Activated T-cell treated with anti-CD3 and anti-CD28 coated beads, Interleukin-2, amount 50 U/mL, for 72 hours (primary cell): ENCODE measurements around the gene CFAP77. TPM values are rescaled to one million over a fixed set of nuclear protein-coding genes. Genes with fewer than 3 reads are reported as not detected.

Experiments used
- ATAC-seq, 2 donors: fragments of 150-1000 bp; cut with Tn5 transposase; replicated peaks in 1 of 2; 2 replicates each; pipeline ENCODE4 v1.10.0; 2021; ENCODE audit warnings: moderate library complexity in 2 of 2, mild to moderate bottlenecking in 1 of 2
- DNase-seq, 2 donors: peaks; one replicate each; pipeline ENCODE4 v3.0.0; 2021 to 2022; ENCODE audit warnings: mixed read lengths in 1 of 2
- H3K27ac Mint-ChIP-seq: one replicate; pipeline ENCODE4 v1.8.0; 2022; ENCODE audit warnings: mild to moderate bottlenecking, moderate library complexity, mixed read lengths
- H3K27me3 Mint-ChIP-seq: one replicate; pipeline ENCODE4 v1.8.0; 2022; ENCODE audit warnings: low read depth, mixed read lengths
- H3K36me3 Mint-ChIP-seq, 2 donors: one replicate each; pipeline ENCODE4 v1.8.0; 2022; ENCODE audit warnings: mixed read lengths in 2 of 2, mild to moderate bottlenecking in 1 of 2; ENCODE audit not compliant: insufficient read depth in 2 of 2
- H3K4me1 Mint-ChIP-seq: one replicate; pipeline ENCODE4 v1.8.0; 2022; ENCODE audit warnings: low read depth, mixed read lengths
- H3K4me3 Mint-ChIP-seq, 2 donors: one replicate each; pipeline ENCODE4 v1.8.0; 2022; ENCODE audit warnings: mild to moderate bottlenecking in 2 of 2, mixed read lengths in 2 of 2, moderate library complexity in 2 of 2
- H3K9me3 Mint-ChIP-seq, 2 donors: one replicate each; pipeline ENCODE4 v1.8.0; 2022; ENCODE audit warnings: mixed read lengths in 2 of 2
- total RNA-seq, 2 donors: library from RNA; stranded (reverse); gene quantifications; one replicate each; pipeline ENCODE4 v1.2.3, GENCODE V29; 2022

Gene CFAP77
- total RNA-seq, 2 donors from 2014 or later, result not detected

DNA sequence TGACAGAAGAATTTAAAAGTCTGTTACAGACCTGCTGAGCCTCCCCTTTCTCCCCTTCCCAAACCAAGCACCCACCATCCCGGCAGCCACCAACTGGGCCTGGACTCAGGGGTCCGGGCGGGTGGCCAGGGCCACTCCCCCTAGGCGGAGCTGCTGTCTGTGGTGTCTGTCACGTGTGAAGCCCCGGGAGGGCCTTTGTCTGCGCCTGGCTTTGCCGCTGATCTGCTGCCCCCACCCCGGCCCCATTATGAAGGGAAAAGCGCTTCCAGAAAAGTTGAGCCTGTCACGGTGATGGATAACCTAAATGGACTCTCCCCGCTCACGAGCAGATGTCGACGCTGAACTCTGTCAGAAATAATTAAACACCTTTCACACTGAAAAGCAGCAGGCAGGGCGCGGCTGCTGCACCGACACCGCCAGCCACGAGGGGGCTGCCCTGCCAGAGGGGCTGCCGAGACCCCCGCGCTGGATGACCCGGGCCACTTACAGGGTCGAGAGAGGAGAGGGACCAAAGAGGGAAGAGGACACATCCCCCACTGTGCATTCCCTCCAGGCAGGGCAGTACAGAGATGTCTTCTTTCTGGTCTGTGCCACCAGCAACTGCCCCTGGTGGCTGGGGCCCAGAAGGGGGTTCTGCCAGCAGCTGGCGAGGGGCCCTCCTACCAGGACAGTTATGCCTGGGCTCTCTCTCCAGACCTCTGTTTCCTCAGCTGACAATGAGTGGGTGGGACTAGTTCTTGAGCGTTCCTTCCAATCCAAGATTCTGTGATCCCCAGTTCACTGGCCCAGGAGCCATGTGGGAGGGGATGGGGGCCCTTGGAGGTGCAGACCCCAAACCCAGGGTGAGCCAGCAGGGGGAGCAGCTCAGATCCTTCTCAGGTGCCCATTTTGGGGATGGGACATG, 136.4 kb downstream of the CFAP77 start:
- no peak for DNase-seq
- Mint-ChIP-seq H3K36me3 (no peaks in the 10 kb centered on the region), H3K4me3 (peak overlapping the region; percentile 27 to 39), H3K27me3 (peaks cover 6% of the 10 kb centered on the region), H3K4me1 (no peaks in the 10 kb centered on the region), H3K9me3 (no peaks in the 10 kb centered on the region), H3K27ac (no peak overlapping the region)
- ATAC-seq, result no peak

DNA sequence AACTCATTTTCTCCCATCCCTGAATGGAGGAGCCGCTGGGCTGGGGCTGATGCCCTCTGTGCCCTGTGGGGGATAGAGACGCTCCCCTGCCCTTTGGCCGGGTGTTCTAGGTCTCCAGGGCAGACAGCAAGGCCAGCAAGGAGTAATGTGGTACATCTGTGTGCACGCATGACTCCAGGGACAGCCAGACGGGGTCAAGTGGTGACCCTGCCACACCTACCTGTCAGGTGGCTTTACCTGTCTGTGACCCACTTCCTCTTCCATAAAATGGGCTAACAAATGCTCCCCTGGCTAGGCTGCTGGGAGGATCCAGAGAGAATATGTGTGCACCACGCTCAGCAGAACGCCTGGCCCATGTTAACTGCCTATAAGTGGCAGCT, 137.0 kb downstream of the CFAP77 start:
- no peak overlapping the region for H3K27ac Mint-ChIP-seq
- no peak overlapping the region for H3K4me3 Mint-ChIP-seq
- H3K27me3 Mint-ChIP-seq, result peaks cover 6% of the 10 kb centered on the region
- ATAC-seq, result no peak
- H3K9me3 Mint-ChIP-seq, result no peaks in the 10 kb centered on the region
- H3K4me1 Mint-ChIP-seq, result no peaks in the 10 kb centered on the region
- no peaks in the 10 kb centered on the region for H3K36me3 Mint-ChIP-seq
- no peak for DNase-seq

DNA sequence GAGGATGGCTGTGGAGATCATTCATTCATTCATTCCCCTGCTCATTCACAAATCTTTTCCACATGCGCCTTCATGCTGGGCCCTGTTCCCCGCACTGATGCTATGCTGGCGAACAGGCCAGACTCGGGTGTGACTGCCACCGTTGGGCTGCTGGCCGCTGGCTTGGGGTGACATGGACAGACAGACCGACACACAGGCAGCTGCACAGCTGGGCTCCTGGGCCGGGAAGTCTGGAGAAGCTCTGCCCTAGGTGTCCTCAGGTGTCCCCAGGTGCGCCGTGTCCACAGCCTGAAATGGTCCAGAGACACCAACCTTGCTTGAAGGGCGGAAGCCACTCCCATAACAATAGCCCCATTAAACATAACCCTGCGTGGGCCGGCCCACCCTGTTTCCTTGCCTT, 137.4 kb downstream of the CFAP77 start:
- H3K27ac Mint-ChIP-seq, result no peak overlapping the region
- H3K4me1 Mint-ChIP-seq, result no peaks in the 10 kb centered on the region
- ATAC-seq (no peak), DNase-seq (no peak)
- H3K36me3 Mint-ChIP-seq, result no peaks in the 10 kb centered on the region
- no peaks in the 10 kb centered on the region for H3K9me3 Mint-ChIP-seq
- H3K4me3 Mint-ChIP-seq, result no peak overlapping the region
- peaks cover 6% of the 10 kb centered on the region for H3K27me3 Mint-ChIP-seq

DNA sequence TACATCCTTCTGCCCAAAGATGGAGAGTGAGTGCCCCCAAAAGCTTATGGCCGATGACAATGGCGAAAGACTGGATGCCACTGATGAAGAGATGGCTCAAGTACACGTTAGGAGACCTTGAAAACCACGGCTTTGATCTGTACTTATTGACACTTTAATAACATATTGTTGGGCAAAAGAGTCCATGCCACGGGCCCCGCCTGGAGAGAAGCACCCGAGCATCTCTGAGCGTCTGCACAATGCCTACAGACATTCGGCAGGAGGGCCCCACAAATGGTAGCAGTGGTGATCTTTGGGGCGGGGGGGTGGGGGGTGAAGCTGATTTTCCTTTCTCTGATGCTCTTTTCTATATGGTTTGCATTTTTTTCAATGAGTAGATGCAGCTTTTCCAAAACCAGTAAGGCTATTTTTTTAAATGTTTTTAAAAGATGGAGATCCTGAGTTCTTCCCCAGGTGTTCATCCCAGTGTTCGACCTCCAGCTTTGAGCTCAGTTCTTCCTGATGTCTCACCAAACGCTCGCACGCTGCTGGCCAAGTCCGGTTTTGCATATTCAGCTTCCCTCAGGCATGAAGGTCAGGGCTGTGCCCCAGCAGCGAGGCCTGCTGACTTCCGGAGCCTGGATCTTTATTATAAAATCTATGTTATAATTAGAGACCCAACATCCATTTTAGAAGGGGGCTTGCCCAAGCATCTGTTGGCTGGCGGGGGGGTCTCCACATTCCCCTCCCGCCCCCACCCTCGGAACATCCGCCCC, 138.1 kb downstream of the CFAP77 start:
- no peak overlapping the region for H3K4me3 Mint-ChIP-seq
- no peak for ATAC-seq
- no peak overlapping the region for H3K27ac Mint-ChIP-seq
- no peaks in the 10 kb centered on the region for H3K4me1 Mint-ChIP-seq
- no peak for DNase-seq
- H3K9me3 Mint-ChIP-seq, result no peaks in the 10 kb centered on the region
- peaks cover 6% of the 10 kb centered on the region for H3K27me3 Mint-ChIP-seq
- no peaks in the 10 kb centered on the region for H3K36me3 Mint-ChIP-seq

DNA sequence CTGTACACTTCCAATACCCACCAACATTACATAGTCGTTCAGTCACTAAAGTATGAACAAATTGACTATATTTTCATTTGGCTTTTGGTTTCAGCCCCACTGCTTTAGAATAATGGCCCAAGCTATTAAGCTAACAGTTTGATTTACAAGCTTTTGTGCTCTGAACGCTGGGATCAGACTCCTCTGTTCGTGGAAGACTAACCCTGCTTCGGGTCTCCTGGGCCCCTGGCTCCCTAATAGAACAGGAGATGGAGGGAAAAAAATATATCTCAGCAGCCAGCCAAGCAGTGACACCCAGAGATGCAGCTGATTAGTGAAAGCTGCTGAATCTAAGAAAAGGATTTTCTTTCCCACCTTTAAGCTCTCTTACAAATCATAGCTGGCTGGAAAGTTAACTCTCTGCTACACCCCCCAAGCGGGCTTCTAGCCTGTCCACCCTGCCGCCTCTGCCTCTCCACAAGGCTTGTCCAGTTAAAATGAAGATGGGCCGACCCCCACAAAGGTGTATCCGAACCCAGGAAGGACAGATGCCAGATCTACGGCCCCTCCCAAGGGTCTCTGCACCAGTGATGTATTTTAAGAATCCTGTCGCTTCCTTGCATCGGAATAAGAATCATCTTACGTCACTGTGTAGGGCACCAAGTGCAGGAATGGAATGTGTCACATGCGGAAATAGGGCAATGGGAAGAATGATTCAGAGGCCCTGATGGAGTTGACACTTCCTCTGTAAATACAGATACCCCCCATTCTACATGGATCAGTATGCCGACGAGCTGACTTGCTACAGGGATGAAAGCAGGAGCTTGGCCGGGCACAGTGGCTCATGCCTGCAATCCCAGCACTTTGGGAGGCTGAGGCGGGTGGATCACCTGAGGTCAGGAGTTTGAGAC, 139.0 kb downstream of the CFAP77 start:
- H3K27me3 Mint-ChIP-seq, result peaks cover 6% of the 10 kb centered on the region
- H3K9me3 Mint-ChIP-seq, result no peaks in the 10 kb centered on the region
- no peaks in the 10 kb centered on the region for H3K4me1 Mint-ChIP-seq
- no peak for ATAC-seq
- no peak for DNase-seq
- no peaks in the 10 kb centered on the region for H3K36me3 Mint-ChIP-seq
- no peak overlapping the region for H3K4me3 Mint-ChIP-seq
- H3K27ac Mint-ChIP-seq, result no peak overlapping the region

DNA sequence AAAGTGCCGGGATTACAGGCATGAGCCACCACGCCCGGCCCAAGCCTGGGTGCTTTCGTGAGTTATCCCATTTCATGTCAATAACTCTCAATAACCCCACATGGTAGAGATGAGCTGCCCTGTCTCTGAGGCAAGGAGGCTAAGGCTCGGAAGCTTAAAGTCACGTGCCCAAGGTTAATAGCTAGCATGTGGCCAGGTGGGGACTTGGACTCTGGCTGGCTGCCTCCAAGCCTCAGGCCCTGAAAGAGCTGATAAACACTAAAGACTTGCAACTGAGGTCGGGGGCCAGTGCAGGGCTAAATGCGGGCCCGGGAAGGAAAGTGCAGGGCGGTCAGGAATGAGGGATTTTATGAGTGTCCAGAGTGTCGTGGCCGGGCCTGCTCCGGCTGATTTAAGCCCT, 141.5 kb downstream of the CFAP77 start:
- H3K27me3 Mint-ChIP-seq, result peaks cover 6% of the 10 kb centered on the region
- no peak for ATAC-seq
- H3K4me1 Mint-ChIP-seq, result no peaks in the 10 kb centered on the region
- no peaks in the 10 kb centered on the region for H3K9me3 Mint-ChIP-seq
- H3K27ac Mint-ChIP-seq, result no peak overlapping the region
- DNase-seq, result no peak
- no peak overlapping the region for H3K4me3 Mint-ChIP-seq
- H3K36me3 Mint-ChIP-seq, result no peaks in the 10 kb centered on the region

DNA sequence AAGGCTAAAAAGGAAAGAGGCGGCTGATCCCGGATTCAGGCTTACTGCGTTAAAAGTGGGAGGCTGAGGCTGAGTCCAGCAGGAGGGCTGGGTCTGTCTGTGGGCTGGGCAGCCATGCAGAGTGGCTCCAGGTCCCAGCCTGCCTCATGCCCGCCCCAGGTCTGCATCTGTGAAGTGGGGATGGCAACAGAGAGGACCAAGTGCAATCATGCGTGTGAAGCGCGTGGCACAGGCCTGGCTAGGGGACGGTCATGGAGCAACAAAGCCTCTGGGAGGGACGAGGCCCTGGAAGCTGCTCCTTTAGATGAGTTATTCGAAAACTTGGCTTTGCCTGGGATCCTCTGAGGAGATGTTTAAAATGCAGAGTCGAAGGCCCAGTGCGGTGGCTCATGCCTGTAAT, 142.0 kb downstream of the CFAP77 start:
- H3K9me3 Mint-ChIP-seq, result no peaks in the 10 kb centered on the region
- no peak overlapping the region for H3K4me3 Mint-ChIP-seq
- H3K27ac Mint-ChIP-seq, result no peak overlapping the region
- peaks cover 6% of the 10 kb centered on the region for H3K27me3 Mint-ChIP-seq
- ATAC-seq, result no peak
- no peaks in the 10 kb centered on the region for H3K36me3 Mint-ChIP-seq
- no peak for DNase-seq
- H3K4me1 Mint-ChIP-seq, result no peaks in the 10 kb centered on the region

DNA sequence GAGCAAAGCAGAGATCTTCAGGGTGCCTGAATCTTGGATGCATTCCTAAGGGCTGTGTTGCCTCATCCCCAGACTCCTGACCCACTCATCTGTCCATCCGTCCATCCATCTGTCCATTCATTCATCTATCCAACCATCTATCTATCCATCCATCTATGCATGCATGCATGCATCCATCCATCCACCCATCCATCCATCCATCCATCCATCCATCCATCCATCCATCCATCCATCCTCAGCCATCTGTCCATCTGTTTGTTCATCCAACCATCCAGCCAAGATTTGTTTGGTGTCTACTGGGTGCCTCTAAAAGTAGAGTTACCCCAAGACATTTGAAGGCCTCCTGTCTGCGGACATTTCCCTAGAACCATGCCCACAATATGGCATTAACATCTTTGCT, 144.7 kb downstream of the CFAP77 start:
- peaks cover 0 to 2% of the 10 kb centered on the region in 2 donors for H3K9me3 Mint-ChIP-seq
- no peak overlapping the region for H3K27ac Mint-ChIP-seq
- no peaks in the 10 kb centered on the region for H3K4me1 Mint-ChIP-seq
- DNase-seq (no peak), ATAC-seq (no peak)
- peaks cover 11% of the 10 kb centered on the region for H3K27me3 Mint-ChIP-seq
- peaks cover 0 to 2% of the 10 kb centered on the region in 2 donors for H3K36me3 Mint-ChIP-seq
- no peak overlapping the region for H3K4me3 Mint-ChIP-seq

DNA sequence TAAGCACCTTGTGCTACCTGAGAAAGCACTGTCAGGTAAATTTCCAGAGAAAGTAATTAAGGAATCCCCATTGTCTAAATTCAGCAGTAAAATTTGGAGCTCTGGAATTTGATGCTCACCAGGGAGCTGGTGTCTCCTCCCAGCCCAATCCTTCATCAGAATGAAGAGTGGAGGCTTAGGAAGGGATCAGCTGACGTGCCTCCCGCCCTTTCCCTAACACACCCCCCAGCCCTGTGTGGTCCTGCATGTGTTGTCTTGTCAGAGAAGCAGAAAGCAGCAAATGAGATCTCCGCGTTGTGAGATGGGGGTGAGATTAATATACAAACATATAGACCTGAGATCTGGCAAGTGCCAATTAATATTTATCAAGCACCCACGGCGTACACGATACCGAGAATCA, 145.5 kb downstream of the CFAP77 start:
- DNase-seq, result no peak
- no peak for ATAC-seq
- peaks cover 0 to 2% of the 10 kb centered on the region in 2 donors for H3K36me3 Mint-ChIP-seq
- H3K27me3 Mint-ChIP-seq, result peaks cover 18% of the 10 kb centered on the region
- H3K27ac Mint-ChIP-seq, result no peak overlapping the region
- peaks cover 0 to 2% of the 10 kb centered on the region in 2 donors for H3K9me3 Mint-ChIP-seq
- H3K4me1 Mint-ChIP-seq, result no peaks in the 10 kb centered on the region
- no peak overlapping the region for H3K4me3 Mint-ChIP-seq

DNA sequence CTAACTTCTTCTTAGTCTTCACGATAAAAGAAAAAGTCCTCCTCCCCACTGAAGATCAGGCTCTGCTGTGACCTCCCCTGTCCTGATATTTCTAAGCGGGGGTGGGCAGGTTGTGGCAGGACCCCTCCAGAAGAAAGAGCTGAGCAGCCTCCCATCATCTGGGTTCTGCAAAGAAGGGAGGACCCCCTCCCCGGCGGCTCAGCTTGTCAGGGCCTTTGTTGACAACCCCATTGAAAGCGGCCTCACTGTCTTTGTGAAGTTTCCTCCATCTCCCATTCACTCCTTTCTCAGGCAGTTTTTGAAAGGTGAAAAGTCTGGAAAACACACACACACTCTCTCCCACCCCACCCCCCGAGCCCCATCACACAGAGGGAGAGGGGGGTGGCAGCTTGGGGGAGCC, 146.2 kb downstream of the CFAP77 start:
- no peak for DNase-seq
- H3K27ac Mint-ChIP-seq, result no peak overlapping the region
- H3K9me3 Mint-ChIP-seq, result peaks cover 0 to 2% of the 10 kb centered on the region in 2 donors
- H3K27me3 Mint-ChIP-seq, result peaks cover 26% of the 10 kb centered on the region
- H3K36me3 Mint-ChIP-seq, result peaks cover 0 to 2% of the 10 kb centered on the region in 2 donors
- no peak overlapping the region for H3K4me3 Mint-ChIP-seq
- no peak for ATAC-seq
- no peaks in the 10 kb centered on the region for H3K4me1 Mint-ChIP-seq

DNA sequence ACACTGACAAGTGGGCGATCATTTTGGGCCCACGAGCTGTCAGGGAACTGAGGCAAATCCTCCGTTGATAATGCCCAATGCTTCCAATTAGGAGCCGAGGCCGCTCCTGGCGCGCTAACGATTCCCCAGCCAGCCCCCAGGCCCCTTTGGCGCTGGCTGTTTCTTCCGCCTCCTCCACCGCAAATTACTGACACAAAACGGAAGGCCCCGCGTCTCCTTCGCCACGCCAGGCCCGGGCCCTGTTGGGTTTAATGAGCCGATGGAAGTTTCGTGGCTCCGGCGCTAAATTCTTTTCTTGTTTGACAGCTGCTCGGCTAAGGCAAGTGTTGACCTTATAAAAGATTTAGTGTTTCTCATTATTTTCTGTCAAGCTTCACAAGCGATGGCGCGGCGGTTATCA, 146.7 kb downstream of the CFAP77 start:
- DNase-seq, result no peak
- Mint-ChIP-seq H3K27ac (no peak overlapping the region), H3K4me1 (no peaks in the 10 kb centered on the region), H3K36me3 (peaks cover 0 to 2% of the 10 kb centered on the region in 2 donors), H3K27me3 (peaks cover 26% of the 10 kb centered on the region), H3K4me3 (no peak overlapping the region), H3K9me3 (peaks cover 0 to 2% of the 10 kb centered on the region in 2 donors)
- no peak for ATAC-seq

DNA sequence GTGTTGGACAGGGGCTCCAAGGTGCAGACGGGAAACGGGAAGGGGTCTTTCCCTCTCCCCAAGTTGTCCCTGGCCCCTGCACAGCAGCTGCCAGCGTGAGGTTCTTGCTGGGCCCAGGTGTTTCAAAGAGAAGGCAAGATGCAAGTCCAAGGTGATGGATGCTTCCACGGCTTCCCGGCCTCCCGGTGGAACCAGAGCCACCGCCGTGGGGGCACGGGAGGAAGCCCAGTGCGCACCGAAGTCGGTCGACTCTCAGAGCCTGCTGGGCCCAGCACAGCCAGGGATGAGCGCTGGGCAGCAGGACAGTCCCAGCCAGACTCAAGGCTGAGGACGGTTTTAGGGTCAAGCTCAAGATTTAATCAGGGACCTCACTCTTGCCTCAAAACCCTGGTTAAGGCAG, 147.1 kb downstream of the CFAP77 start:
- no peak overlapping the region for H3K4me3 Mint-ChIP-seq
- no peaks in the 10 kb centered on the region for H3K4me1 Mint-ChIP-seq
- H3K36me3 Mint-ChIP-seq, result peaks cover 0 to 2% of the 10 kb centered on the region in 2 donors
- H3K27ac Mint-ChIP-seq, result no peak overlapping the region
- peaks cover 0 to 2% of the 10 kb centered on the region in 2 donors for H3K9me3 Mint-ChIP-seq
- DNase-seq (no peak), ATAC-seq (no peak)
- H3K27me3 Mint-ChIP-seq, result peaks cover 26% of the 10 kb centered on the region

DNA sequence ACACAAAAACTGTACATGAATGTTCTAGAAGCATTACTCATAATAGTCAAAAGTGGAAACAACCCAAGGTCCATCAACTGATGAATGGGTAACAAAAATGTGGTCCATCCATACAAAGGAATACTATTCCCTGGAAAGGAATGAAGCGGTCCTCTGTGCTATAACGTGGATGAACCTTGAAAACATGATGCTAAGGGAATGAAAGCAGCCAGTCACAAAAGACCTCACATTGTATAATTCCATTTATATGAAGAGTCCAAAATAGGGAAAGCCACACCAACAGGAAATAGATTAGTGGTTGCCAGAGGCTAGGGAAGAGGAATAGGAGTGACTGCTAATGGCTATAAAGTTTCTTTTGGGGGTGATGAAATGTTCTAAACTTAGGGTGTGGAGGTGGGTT, 149.7 kb downstream of the CFAP77 start:
- no peak for DNase-seq
- peaks cover 0 to 2% of the 10 kb centered on the region in 2 donors for H3K9me3 Mint-ChIP-seq
- no peak for ATAC-seq
- no peaks in the 10 kb centered on the region for H3K4me1 Mint-ChIP-seq
- H3K36me3 Mint-ChIP-seq, result peaks cover 0 to 2% of the 10 kb centered on the region in 2 donors
- peaks cover 35% of the 10 kb centered on the region for H3K27me3 Mint-ChIP-seq
- no peak overlapping the region for H3K4me3 Mint-ChIP-seq
- peak overlapping the region; percentile 33 for H3K27ac Mint-ChIP-seq
